ENCODE measurements around the gene ADAMTS4.
"Not testable (repeated sequence)": the region's sequence is repeated elsewhere in the genome, so short reads cannot be mapped to it uniquely, and the experiment has no call there.

ADAMTS4 gene

GRCh38 chr1:161198897-161199431 is at the start of gene ADAMTS4:
Gene ADAMTS4, minus strand, starts transcription at chr1:161199054. Its CDS starts 427 bp downstream, at chr1:161198627.
- no peak for DNase-seq (ENCODE audit: low spot score)

DNA sequence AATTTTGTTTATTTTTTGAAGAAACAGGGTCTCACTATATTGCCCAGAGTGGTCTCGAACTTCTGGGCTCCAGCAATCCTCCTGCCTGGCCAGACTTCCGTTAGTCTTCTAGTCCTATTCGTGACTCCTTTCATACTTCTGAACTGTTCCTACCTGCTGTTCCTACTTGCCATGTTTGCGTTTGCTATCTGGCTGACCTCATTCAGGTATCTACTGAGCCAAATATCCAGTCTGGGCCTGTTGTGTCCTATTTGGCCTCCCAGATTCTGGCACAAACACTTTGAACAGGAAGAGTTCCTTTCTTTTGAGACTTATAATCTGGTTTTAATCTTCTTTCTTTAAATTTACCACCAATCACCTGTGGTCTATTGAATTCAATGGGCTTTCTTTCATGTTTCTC is 46.0 kb upstream of the ADAMTS4 start:
- no peak for DNase-seq (ENCODE audit: low spot score)

DNA sequence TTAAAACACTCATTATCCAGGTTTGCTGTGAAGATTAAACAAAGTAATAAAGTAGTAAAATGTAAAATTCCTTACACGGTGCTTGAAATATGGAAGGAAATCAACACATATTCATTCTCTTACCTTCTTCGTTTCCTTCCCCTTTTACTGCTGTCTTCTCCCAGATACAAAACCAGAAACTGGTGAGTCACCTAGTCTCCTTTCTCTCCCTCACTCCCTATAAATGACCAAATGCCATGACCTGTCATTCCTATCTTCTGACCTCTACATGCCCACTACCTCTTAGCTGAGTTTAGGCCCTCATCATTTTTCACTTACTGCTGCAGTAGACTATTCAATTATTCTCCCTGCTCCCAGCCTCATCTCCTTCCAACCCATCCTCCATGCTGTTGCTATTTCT is 43.5 kb upstream of the ADAMTS4 start:
- DNase-seq (ENCODE audit: low spot score): no peak

- DNase-seq (ENCODE audit: low spot score): no peak
These were observed 42.8 kb upstream of the ADAMTS4 start for GRCh38 chr1:161241682-161242081.

DNA sequence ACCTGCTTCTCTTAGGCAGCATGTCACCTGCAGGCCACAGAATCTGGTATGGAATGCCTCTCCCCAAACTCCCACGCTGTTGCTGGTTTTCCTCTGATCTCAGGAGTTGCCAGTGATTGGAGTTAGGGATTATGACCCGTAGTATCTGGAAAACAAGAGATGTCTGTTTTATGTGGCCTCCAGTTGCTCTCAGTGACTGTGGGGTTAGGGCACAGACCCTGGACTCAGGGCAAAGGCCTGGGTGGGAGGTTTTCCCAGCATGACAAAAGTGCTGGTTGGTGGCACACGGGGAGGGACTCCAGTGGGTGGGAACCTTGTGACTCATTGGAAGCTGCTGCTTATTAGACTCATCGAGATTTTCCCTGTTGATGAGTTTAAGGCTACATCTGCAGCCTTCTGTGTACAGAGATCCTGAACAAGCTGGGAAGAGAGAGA is 39.2 kb upstream of the ADAMTS4 start, which contains the start of gene NR1I3:
Gene NR1I3, minus strand, starts transcription at position 165 of the 435 bp plus-strand sequence. CDS start 1,638 bp downstream, outside the sequence.
- DNase-seq (ENCODE audit: low spot score): no peak

GRCh38 chr1:161235957-161236775 is 37.3 kb upstream of the ADAMTS4 start:
- DNase-seq (ENCODE audit: low spot score): no peak

- DNase-seq (ENCODE audit: low spot score): no peak
These were observed 34.2 kb upstream of the ADAMTS4 start for GRCh38 chr1:161233102-161233501.

DNA sequence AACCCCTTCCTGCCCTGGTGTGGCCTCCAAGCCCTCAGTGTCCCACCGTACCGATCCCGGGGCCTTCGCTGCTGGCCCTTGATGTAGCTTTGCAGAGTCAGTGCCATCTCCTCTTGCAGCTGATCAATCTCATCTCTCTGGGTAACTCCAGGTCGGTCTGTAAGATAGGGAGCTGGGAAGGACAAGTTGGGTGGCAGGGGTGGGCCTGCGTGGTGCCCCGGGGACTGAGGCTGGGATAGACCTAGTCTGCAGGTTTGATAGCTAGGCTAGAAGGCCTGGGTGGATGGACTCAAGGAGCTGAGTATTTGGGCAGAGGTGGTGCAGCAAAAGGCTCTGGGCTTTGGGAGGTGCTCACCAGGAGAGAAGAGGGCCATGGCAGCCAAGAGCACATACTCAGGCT is 31.9 kb upstream of the ADAMTS4 start:
- DNase-seq (ENCODE audit: low spot score): no peak

GRCh38 chr1:161229896-161230295 is 31.0 kb upstream of the ADAMTS4 start:
- DNase-seq (ENCODE audit: low spot score): no peak

DNA sequence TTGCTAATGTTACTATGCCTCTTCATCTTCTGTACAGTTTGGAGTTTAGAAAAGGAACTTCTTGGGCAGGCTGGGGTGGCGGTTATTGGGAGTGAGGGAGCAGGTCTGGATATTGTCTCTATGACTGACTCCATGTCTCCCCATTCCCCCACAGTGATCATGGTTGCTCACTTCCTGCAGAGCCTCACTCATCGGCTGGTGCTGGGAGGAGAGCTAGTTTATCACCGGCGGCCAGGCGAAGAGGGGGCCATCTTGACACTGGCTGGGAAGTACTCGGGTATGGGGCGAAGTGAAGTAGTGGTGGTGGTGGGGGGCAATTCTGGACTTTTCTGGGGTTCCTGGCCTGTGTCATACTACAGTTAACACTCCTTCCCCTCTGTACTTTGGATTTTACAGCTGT is 29.2 kb upstream of the ADAMTS4 start:
- no peak for DNase-seq (ENCODE audit: low spot score)

DNA sequence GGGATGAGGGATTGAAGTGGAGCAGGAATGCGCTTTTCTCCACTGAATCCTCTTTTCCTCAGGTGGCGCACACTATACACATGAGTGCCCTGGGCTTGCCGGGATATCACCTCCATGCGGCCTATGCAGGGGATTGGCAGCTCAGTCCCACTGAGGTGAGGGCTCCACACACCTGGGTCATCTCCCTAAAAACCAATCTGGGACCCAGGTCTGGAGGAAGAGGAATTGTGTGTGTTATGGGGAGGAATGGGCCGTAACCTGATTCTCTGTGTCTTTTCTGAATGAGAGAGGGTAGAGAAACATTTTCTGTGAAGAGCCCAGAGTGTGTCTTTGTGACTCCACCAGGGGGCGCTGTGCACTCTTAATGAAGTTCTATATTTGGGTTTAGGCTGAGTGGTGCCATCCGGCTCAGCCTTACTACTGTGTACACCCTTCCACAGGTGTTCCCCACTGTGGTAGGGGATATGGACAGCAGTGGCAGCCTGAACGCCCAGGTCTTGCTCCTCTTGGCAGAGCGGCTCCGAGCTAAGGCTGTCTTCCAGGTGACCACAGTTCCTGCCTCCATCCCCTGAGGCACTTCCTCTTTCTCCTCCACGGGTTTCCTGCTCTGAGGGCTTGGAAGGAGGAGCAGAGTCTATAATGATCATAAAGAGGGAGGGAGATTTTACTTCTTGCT is 28.5 kb upstream of the ADAMTS4 start:
- DNase-seq (ENCODE audit: low spot score): peak; percentile 82

DNA sequence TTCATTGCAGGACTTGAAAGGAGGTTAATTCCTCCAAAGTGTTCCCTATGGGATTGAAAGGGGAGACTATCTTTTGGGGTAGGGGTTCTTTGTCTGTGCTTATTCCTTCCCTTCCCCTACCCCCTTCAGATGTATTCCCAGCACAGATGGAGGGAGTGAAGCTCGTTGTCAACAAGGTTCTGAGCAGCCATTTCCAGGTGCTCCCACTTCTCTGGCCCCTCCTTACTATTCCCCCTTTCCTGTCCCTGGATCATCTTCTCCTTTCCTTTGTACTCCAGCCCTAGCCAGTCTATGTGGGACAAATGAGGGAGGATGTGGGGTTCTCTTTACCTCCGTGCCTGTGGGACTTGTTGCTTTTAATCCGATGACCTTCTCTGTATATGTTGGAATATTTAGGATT is 27.9 kb upstream of the ADAMTS4 start:
- no peak for DNase-seq (ENCODE audit: low spot score)

DNA sequence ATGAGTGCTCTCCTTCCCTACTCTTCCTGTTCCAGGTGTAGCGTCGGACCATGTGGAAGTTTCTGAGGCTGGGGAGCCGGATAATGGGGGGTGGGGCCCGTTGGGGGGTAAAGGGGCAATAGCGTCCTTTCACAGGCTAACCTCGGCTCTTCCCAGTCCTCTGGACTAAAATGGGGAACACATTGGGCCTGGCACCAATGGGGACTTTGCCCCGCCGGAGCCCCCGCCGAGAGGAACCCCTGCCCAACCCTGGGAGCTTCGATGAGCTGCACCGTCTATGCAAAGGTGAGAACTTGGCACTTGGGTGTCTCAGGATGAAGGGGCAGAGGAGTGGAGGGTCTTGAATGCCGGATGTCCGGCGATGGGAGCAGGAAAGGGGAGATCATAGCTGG is 27.5 kb upstream of the ADAMTS4 start:
- DNase-seq (ENCODE audit: low spot score): no peak

- DNase-seq (ENCODE audit: low spot score): peak; percentile 96
These were observed 26.9 kb upstream of the ADAMTS4 start, which contains the start of gene TOMM40L for GRCh38 chr1:161225534-161226319. Gene TOMM40L, plus strand, starts transcription at chr1:161226060. Its CDS starts 430 bp downstream, at chr1:161226490.

DNA sequence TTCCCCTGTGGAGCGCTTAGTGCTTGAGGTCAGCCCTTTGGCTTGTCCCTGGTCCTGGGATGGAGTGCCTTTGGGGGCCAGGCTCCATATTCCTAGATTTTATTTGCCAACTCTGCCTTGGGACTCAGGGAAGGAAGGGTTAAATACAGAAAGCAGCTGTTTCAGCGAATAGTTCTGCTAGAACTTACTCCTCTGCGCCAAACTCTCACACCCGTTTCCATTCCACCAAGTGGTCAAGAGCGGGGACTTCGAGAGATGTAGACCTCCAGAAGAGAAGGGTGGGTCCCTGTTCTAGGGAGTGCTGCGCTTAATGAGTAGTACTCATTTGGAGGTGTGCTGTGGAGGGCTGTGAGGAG is 26.3 kb upstream of the ADAMTS4 start:
- no peak for DNase-seq (ENCODE audit: low spot score)

DNA sequence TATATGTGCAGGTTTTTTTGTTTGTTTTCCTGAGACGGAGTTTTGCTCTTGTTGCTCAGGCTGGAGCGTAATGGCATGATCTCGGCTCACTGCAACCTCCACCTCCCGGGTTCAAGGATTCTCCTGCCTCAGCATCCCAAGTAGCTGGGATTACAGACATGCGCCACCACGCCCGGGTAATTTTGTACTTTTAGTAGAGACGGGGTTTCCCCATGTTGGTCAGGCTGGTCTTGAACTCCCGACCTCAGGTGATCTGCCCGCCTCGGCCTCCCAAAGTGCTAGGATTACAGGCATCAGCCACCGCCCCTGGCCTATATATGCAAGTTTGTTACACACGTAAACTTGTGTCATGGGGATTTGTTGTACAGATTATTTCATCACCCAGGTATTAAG is 25.8 kb upstream of the ADAMTS4 start:
- not testable (repeated sequence) for DNase-seq (ENCODE audit: low spot score)

GRCh38 chr1:161223805-161224694 is 25.2 kb upstream of the ADAMTS4 start:
- DNase-seq (ENCODE audit: low spot score): no peak

GRCh38 chr1:161222175-161223019 is 23.5 kb upstream of the ADAMTS4 start:
- DNase-seq (ENCODE audit: low spot score): no peak

GRCh38 chr1:161220002-161220401 is 21.1 kb upstream of the ADAMTS4 start:
- DNase-seq (ENCODE audit: low spot score): no peak

Measured in germinal center (tissue), 1 donor.